WTC11 (cell line): ENCODE measurements around the gene ZMIZ1.

Source experiments
- AFF4 ChIP-seq: sonication (generic); formaldehyde crosslinking; IDR thresholded peaks from 2 replicates; pipeline ENCODE4 v1.8.1; 2023; ENCODE audit warnings: mild to moderate bottlenecking, missing genetic modification reagents, borderline replicate concordance
- CREB1 ChIP-seq: sonication (generic); formaldehyde crosslinking; IDR thresholded peaks from 2 replicates; pipeline ENCODE4 v1.8.0; 2023; ENCODE audit warnings: mild to moderate bottlenecking, missing genetic modification reagents
- CTCF ChIP-seq: fragments of 200-600 bp; IDR thresholded peaks from 2 replicates; pipeline ENCODE4 v1.8.0; 2022; ENCODE audit warnings: antibody characterized with exemption
- ZBTB21 ChIP-seq: sonication (generic); formaldehyde crosslinking; IDR thresholded peaks from 2 replicates; pipeline ENCODE4 v1.8.1; 2023; ENCODE audit warnings: mild to moderate bottlenecking, missing genetic modification reagents, borderline replicate concordance
- ZNF121 ChIP-seq: sonication (generic); formaldehyde crosslinking; IDR thresholded peaks from 2 replicates; pipeline ENCODE4 v1.8.0; 2023; ENCODE audit warnings: missing genetic modification reagents
- TF ChIP-seq, protein P1 (sequence below): sonication (generic); formaldehyde crosslinking; IDR thresholded peaks from 2 replicates; pipeline ENCODE4 v1.8.1; 2023; ENCODE audit warnings: mild to moderate bottlenecking, missing genetic modification reagents, moderate library complexity
- TF ChIP-seq, protein P2 (sequence below): sonication (generic); formaldehyde crosslinking; IDR thresholded peaks from 2 replicates; pipeline ENCODE4 v1.8.0; 2022; ENCODE audit warnings: mild to moderate bottlenecking, missing genetic modification reagents
- TF ChIP-seq, protein P3 (sequence below): sonication (generic); formaldehyde crosslinking; IDR thresholded peaks from 2 replicates; pipeline ENCODE4 v1.8.1; 2023; ENCODE audit warnings: mild to moderate bottlenecking, missing genetic modification reagents

- TF ChIP-seq CREB1 (no peak), CTCF (no peak), AFF4 (no peak), ZBTB21 (CRISPR knock-in tag) (no peak), ZNF121 (CRISPR knock-in tag) (no peak)
- TF ChIP-seq, protein P1, sequence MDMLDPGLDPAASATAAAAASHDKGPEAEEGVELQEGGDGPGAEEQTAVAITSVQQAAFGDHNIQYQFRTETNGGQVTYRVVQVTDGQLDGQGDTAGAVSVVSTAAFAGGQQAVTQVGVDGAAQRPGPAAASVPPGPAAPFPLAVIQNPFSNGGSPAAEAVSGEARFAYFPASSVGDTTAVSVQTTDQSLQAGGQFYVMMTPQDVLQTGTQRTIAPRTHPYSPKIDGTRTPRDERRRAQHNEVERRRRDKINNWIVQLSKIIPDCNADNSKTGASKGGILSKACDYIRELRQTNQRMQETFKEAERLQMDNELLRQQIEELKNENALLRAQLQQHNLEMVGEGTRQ (CRISPR knock-in tag): no peak
- TF ChIP-seq, protein P2, sequence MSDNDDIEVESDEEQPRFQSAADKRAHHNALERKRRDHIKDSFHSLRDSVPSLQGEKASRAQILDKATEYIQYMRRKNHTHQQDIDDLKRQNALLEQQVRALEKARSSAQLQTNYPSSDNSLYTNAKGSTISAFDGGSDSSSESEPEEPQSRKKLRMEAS (CRISPR knock-in tag): no peak
- TF ChIP-seq, protein P3, sequence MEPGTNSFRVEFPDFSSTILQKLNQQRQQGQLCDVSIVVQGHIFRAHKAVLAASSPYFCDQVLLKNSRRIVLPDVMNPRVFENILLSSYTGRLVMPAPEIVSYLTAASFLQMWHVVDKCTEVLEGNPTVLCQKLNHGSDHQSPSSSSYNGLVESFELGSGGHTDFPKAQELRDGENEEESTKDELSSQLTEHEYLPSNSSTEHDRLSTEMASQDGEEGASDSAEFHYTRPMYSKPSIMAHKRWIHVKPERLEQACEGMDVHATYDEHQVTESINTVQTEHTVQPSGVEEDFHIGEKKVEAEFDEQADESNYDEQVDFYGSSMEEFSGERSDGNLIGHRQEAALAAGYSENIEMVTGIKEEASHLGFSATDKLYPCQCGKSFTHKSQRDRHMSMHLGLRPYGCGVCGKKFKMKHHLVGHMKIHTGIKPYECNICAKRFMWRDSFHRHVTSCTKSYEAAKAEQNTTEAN (CRISPR knock-in tag): no peak
Observed at GRCh38 chr10:79054203-79055099, 14.3 kb upstream of the ZMIZ1 start.
